ENCODE data around the gene FA2H. TPM values are rescaled to one million over a fixed set of nuclear protein-coding genes. Genes with fewer than 3 reads are reported as not detected.
A peak's percentile ranks its signal among the peaks of the same experiment; 100 is the strongest.

The FA2H gene
- total and polyA plus RNA-seq, 2 of the 13 experiments (the other 11 are each of a cell fraction or from before 2014, with no cell fraction given) = 0.20 TPM; not detected in 1

- TF ChIP-seq ZNF280B (CRISPR knock-in tag; IDR thresholded peaks at IDR 0.05; ENCODE audit: borderline replicate concordance) = no peak
- peak; percentile 61; the same call in 1 of the 2 replicates for TF ChIP-seq ZNF777 (CRISPR knock-in tag; IDR thresholded peaks at IDR 0.05)
- peak; percentile 43 to 54; a peak in 1 of 4 replicates for TF ChIP-seq HMGXB4 (CRISPR knock-in tag; IDR thresholded peaks at IDR 0.05; ENCODE audit: borderline replicate concordance in 1 of 2, low read depth in 1 of 2)
- TF ChIP-seq PBX3 (CRISPR knock-in tag; IDR thresholded peaks at IDR 0.05; ENCODE audit: borderline replicate concordance) = 0 out of 2 replicates have a peak, but pooled peaks have one; percentile 21
- TF ChIP-seq ZNF496 (CRISPR knock-in tag; IDR thresholded peaks at IDR 0.05; ENCODE audit: insufficient replicate concordance) = no peak
- peak; percentile 88 for TF ChIP-seq MIXL1 (CRISPR knock-in tag; IDR thresholded peaks at IDR 0.05)
- no peak for TF ChIP-seq MEF2D (CRISPR knock-in tag; IDR thresholded peaks at IDR 0.05)
- TF ChIP-seq ZZZ3 (CRISPR knock-in tag; IDR thresholded peaks at IDR 0.05; ENCODE audit: borderline replicate concordance) = no peak
- TF ChIP-seq ZFP90 (CRISPR knock-in tag; IDR thresholded peaks at IDR 0.05; ENCODE audit: borderline replicate concordance) = no peak
- peak; percentile 29; the same call in 1 of the 2 replicates for TF ChIP-seq FOSL2 (CRISPR knock-in tag; IDR thresholded peaks at IDR 0.05)
- TF ChIP-seq POLR2A (IDR thresholded peaks at IDR 0.05; ENCODE audit: insufficient read depth in 1 of 2, low read depth in 2 of 2, low read length in 2 of 2) = no peak
- no peak for TF ChIP-seq EP300 (IDR thresholded peaks at IDR 0.05; ENCODE audit: low read depth in 2 of 2, low read length in 2 of 2)
- no peak for TF ChIP-seq EP300 (CRISPR knock-in tag; IDR thresholded peaks at IDR 0.05; ENCODE audit: borderline replicate concordance)
- no peak for TF ChIP-seq ZNF234 (CRISPR knock-in tag; conservative IDR thresholded peaks at IDR 0.05)
- TF ChIP-seq TP53 (CRISPR knock-in tag; conservative IDR thresholded peaks at IDR 0.05) = no peak
- TF ChIP-seq ZNF331 (CRISPR knock-in tag; IDR thresholded peaks at IDR 0.05) = 0 out of 2 replicates have a peak, but pooled peaks have one; percentile 15
- TF ChIP-seq SMAD3 (CRISPR knock-in tag; IDR thresholded peaks at IDR 0.05) = 0 out of 2 replicates have a peak, but pooled peaks have one; percentile 66
- peak; percentile 61 for TF ChIP-seq ARID5B (CRISPR knock-in tag; IDR thresholded peaks at IDR 0.05)
- peak; percentile 52; the same call in 1 of the 2 replicates for TF ChIP-seq ERF (CRISPR knock-in tag; IDR thresholded peaks at IDR 0.05)
- TF ChIP-seq IRF2 (CRISPR knock-in tag; IDR thresholded peaks at IDR 0.05) = peak; percentile 65
- TF ChIP-seq NFYB (CRISPR knock-in tag; IDR thresholded peaks at IDR 0.05) = no peak
These were observed 65.2 kb downstream of the FA2H start (continued) for GRCh38 chr16:74709441-74709877.
